Measurements from ENCODE around the gene SMG6.
"Not testable (repeated sequence)": the region's sequence is repeated elsewhere in the genome, so short reads cannot be mapped to it uniquely, and the experiment has no call there.

Gene SMG6

DNA sequence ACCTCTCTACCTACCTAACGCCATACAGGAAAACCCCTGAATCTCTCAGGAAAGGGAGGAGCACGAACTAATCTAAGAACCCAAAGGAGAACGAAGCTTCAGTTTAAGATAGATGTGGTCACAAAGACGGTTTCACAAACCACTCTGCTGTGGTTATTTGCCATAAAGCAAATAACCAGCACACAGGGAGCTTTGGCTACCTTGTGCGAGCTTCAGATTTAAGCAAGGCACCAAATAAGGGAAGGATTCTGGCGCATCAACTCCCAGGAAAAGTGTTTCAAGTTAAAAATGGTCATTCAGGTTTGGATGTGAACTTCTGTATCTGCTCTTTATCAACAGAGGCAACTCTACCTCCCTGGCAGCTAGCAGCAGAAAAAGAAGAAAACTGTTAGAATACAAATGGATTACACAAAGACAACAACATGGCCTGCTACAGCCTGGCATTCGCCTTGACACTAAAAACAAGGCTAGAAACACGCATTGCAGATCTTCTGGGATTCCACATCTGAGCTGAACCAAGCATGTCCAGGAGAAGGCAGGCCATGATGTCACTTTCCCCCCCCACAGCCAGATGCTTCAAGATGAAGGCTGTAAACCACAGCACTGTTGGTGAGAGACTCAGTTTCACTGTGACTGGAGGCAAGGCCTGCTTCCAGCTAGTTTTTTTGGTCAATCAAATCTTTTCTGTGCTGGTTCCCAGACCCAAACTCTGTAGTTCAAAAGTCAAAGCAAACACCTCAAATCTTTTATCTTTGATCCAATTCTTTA is 43.6 kb downstream of the SMG6 start:
- H3K27ac ChIP-seq (ENCODE audit: low read depth, low read length): no peak overlapping the region
- no peak overlapping the region for H3K9ac ChIP-seq (ENCODE audit: low read depth, low read length)

GRCh38 chr17:2258830-2259229 is 44.8 kb downstream of the SMG6 start:
- H3K9me3 ChIP-seq (ENCODE audit: insufficient read depth, low read depth, low read length); H3K4me1 ChIP-seq (ENCODE audit: insufficient read depth, low read length); H3K4me3 ChIP-seq (ENCODE audit: low read length); H3K27me3 ChIP-seq (ENCODE audit: insufficient read depth, low read length); H3K36me3 ChIP-seq (ENCODE audit: insufficient read depth, low read length); H3K27ac ChIP-seq (ENCODE audit: low read depth, low read length); H3K9ac ChIP-seq (ENCODE audit: low read depth, low read length): not testable (repeated sequence)
- 95% methylated on average over 8 of the region's 8 CpGs for WGBS

More for the DNA sequence above, 43.6 kb downstream of the SMG6 start:
- Histone ChIP-seq H3K4me3 (ENCODE audit: low read length) (no peak overlapping the region), H3K27me3 (ENCODE audit: insufficient read depth, low read length) (no peaks in the 10 kb centered on the region), H3K4me1 (ENCODE audit: insufficient read depth, low read length) (no peaks in the 10 kb centered on the region), H3K36me3 (ENCODE audit: insufficient read depth, low read length) (peaks cover 3% of the 10 kb centered on the region; the same call in 1 of the 2 replicates), H3K9me3 (ENCODE audit: insufficient read depth, low read depth, low read length) (0 out of 2 replicates have a peak, but pooled peaks cover 3% of the 10 kb centered on the region)
- whole genome bisulfite sequencing: 94% methylated on average over 8 of the region's 8 CpGs

DNA sequence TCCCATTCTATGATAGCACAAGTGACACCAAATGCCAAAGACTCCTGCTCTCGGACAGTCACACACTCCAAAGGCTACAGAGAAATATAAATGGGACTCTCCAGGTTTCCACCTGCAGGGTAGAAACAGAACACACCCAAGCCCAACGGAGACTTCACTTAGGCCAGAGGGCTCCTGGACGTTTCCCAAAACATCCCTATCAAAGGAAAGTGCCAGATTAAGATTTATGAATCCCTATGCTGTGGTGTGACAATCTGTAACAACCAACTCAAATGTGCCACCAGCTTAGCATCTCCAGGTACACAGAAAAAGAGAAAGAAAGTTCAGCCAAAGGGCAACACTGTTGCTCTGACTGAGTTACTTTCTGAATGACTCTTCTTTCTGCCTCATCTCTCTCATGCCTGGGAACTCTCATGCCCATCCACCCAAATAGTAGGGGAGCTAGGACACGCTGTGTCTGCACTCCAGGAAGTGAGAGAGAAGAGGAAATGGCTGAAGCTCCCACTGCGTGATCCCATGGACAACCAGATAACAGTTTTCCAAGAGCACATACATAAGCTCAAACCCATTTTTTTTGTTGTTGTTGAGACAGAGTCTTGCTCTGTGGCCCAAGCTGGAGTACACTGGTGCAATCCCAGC is 49.7 kb downstream of the SMG6 start:
- 93% methylated on average over 5 of the region's 5 CpGs for WGBS
- H3K36me3 ChIP-seq (ENCODE audit: insufficient read depth, low read length): peaks cover 20% of the 10 kb centered on the region
- H3K27me3 ChIP-seq (ENCODE audit: insufficient read depth, low read length): no peaks in the 10 kb centered on the region
- H3K4me3 ChIP-seq (ENCODE audit: low read length): no peak overlapping the region
- H3K9ac ChIP-seq (ENCODE audit: low read depth, low read length): no peak overlapping the region
- 0 out of 2 replicates have a peak, but pooled peaks cover 3% of the 10 kb centered on the region for H3K9me3 ChIP-seq (ENCODE audit: insufficient read depth, low read depth, low read length)
- no peak overlapping the region for H3K27ac ChIP-seq (ENCODE audit: low read depth, low read length)
- no peaks in the 10 kb centered on the region for H3K4me1 ChIP-seq (ENCODE audit: insufficient read depth, low read length)

- no peak overlapping the region for H3K9ac ChIP-seq (ENCODE audit: low read depth, low read length)
- no peaks in the 10 kb centered on the region for H3K27me3 ChIP-seq (ENCODE audit: insufficient read depth, low read length)
- 0 out of 2 replicates have a peak, but pooled peaks cover 3% of the 10 kb centered on the region for H3K9me3 ChIP-seq (ENCODE audit: insufficient read depth, low read depth, low read length)
- peaks cover 20% of the 10 kb centered on the region for H3K36me3 ChIP-seq (ENCODE audit: insufficient read depth, low read length)
- 97% methylated on average over 10 of the region's 10 CpGs for WGBS
- H3K27ac ChIP-seq (ENCODE audit: low read depth, low read length): no peak overlapping the region
- no peaks in the 10 kb centered on the region for H3K4me1 ChIP-seq (ENCODE audit: insufficient read depth, low read length)
- no peak overlapping the region for H3K4me3 ChIP-seq (ENCODE audit: low read length)
Observed at GRCh38 chr17:2253362-2253761, 50.2 kb downstream of the SMG6 start.

GRCh38 chr17:2251098-2251497 is 52.5 kb downstream of the SMG6 start:
- H3K27me3 ChIP-seq (ENCODE audit: insufficient read depth, low read length): no peaks in the 10 kb centered on the region
- H3K27ac ChIP-seq (ENCODE audit: low read depth, low read length): no peak overlapping the region
- 94% methylated on average over 5 of the region's 5 CpGs for WGBS
- H3K4me1 ChIP-seq (ENCODE audit: insufficient read depth, low read length): no peaks in the 10 kb centered on the region
- H3K36me3 ChIP-seq (ENCODE audit: insufficient read depth, low read length): peaks cover 20% of the 10 kb centered on the region
- H3K4me3 ChIP-seq (ENCODE audit: low read length): no peak overlapping the region
- H3K9ac ChIP-seq (ENCODE audit: low read depth, low read length): no peak overlapping the region
- H3K9me3 ChIP-seq (ENCODE audit: insufficient read depth, low read depth, low read length): 0 out of 2 replicates have a peak, but pooled peaks cover 3% of the 10 kb centered on the region

GRCh38 chr17:2250140-2251095 is 53.2 kb downstream of the SMG6 start:
- WGBS: 97% methylated on average over 12 of the region's 12 CpGs
- Histone ChIP-seq H3K4me3 (ENCODE audit: low read length) (no peak overlapping the region), H3K36me3 (ENCODE audit: insufficient read depth, low read length) (peaks cover 20% of the 10 kb centered on the region), H3K27me3 (ENCODE audit: insufficient read depth, low read length) (no peaks in the 10 kb centered on the region), H3K4me1 (ENCODE audit: insufficient read depth, low read length) (no peaks in the 10 kb centered on the region), H3K27ac (ENCODE audit: low read depth, low read length) (no peak overlapping the region), H3K9me3 (ENCODE audit: insufficient read depth, low read depth, low read length) (no peaks in the 10 kb centered on the region), H3K9ac (ENCODE audit: low read depth, low read length) (no peak overlapping the region)

DNA sequence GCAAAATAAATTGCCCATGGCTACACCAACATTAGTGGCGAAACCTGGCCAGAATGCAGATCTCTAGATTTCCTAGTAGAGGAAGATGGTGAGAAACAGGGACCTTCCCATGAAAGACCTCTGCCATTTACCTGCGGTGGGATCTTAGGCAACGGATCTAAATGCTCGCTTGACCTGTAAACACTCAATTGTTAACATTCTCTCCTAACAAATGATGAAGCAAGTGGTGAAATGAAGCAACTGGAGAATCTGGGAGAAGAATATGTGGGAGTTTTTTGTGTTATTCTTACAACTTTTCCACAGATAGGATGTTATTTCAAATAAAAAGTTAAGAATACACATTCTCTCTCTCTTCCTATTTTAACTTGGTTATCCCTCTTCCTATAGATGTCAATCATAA is 56.6 kb downstream of the SMG6 start:
- H3K27ac ChIP-seq (ENCODE audit: low read depth, low read length): no peak overlapping the region
- WGBS: 100% methylated on average over 3 of the region's 4 CpGs
- no peak overlapping the region for H3K9ac ChIP-seq (ENCODE audit: low read depth, low read length)
- H3K27me3 ChIP-seq (ENCODE audit: insufficient read depth, low read length): no peaks in the 10 kb centered on the region
- no peaks in the 10 kb centered on the region for H3K4me1 ChIP-seq (ENCODE audit: insufficient read depth, low read length)
- H3K9me3 ChIP-seq (ENCODE audit: insufficient read depth, low read depth, low read length): no peaks in the 10 kb centered on the region
- H3K4me3 ChIP-seq (ENCODE audit: low read length): no peak overlapping the region
- peaks cover 30% of the 10 kb centered on the region for H3K36me3 ChIP-seq (ENCODE audit: insufficient read depth, low read length)

GRCh38 chr17:2244545-2245525 is 58.8 kb downstream of the SMG6 start:
- Histone ChIP-seq H3K9ac (ENCODE audit: low read depth, low read length) (no peak overlapping the region), H3K27me3 (ENCODE audit: insufficient read depth, low read length) (no peaks in the 10 kb centered on the region), H3K9me3 (ENCODE audit: insufficient read depth, low read depth, low read length) (no peaks in the 10 kb centered on the region), H3K36me3 (ENCODE audit: insufficient read depth, low read length) (peaks cover 29% of the 10 kb centered on the region), H3K4me1 (ENCODE audit: insufficient read depth, low read length) (no peaks in the 10 kb centered on the region; the same call in 1 of the 2 replicates), H3K4me3 (ENCODE audit: low read length) (no peak overlapping the region), H3K27ac (ENCODE audit: low read depth, low read length) (no peak overlapping the region)
- 53% methylated on average over 6 of the region's 7 CpGs for WGBS

- H3K9me3 ChIP-seq (ENCODE audit: insufficient read depth, low read depth, low read length): no peaks in the 10 kb centered on the region
- no peak overlapping the region for H3K9ac ChIP-seq (ENCODE audit: low read depth, low read length)
- H3K4me3 ChIP-seq (ENCODE audit: low read length): no peak overlapping the region
- peaks cover 3% of the 10 kb centered on the region; the same call in 1 of the 2 replicates for H3K4me1 ChIP-seq (ENCODE audit: insufficient read depth, low read length)
- WGBS: 93% methylated on average over 5 of the region's 5 CpGs
- no peak overlapping the region for H3K27ac ChIP-seq (ENCODE audit: low read depth, low read length)
- no peaks in the 10 kb centered on the region for H3K27me3 ChIP-seq (ENCODE audit: insufficient read depth, low read length)
- H3K36me3 ChIP-seq (ENCODE audit: insufficient read depth, low read length): peaks cover 21% of the 10 kb centered on the region
Observed at GRCh38 chr17:2243953-2244352, 59.6 kb downstream of the SMG6 start.

GRCh38 chr17:2241823-2242222 is 61.8 kb downstream of the SMG6 start:
- no peak overlapping the region for H3K4me3 ChIP-seq (ENCODE audit: low read length)
- 93% methylated on average over 5 of the region's 5 CpGs for WGBS
- H3K4me1 ChIP-seq (ENCODE audit: insufficient read depth, low read length): peaks cover 9% of the 10 kb centered on the region; the same call in 1 of the 2 replicates
- H3K36me3 ChIP-seq (ENCODE audit: insufficient read depth, low read length): peaks cover 25% of the 10 kb centered on the region
- H3K27me3 ChIP-seq (ENCODE audit: insufficient read depth, low read length): no peaks in the 10 kb centered on the region
- H3K9me3 ChIP-seq (ENCODE audit: insufficient read depth, low read depth, low read length): no peaks in the 10 kb centered on the region
- no peak overlapping the region for H3K9ac ChIP-seq (ENCODE audit: low read depth, low read length)
- H3K27ac ChIP-seq (ENCODE audit: low read depth, low read length): no peak overlapping the region

Data from HUES64 (cell line).